Measurements from ENCODE around the gene SURF6.
"Not testable (repeated sequence)": the region's sequence is repeated elsewhere in the genome, so short reads cannot be mapped to it uniquely, and the experiment has no call there.

SURF6 gene

GRCh38 chr9:133335924-133336811, at the start of gene SURF6:
Gene SURF6 (minus strand): TSS chr9:133336188. CDS start chr9:133336132, 56 bp downstream.
- DNase-seq = peak; percentile 77 to 89

GRCh38 chr9:133385452-133385851, 49.5 kb upstream of the SURF6 start:
- no peak for DNase-seq

- DNase-seq = no peak
Measured at GRCh38 chr9:133384736-133385321, 48.8 kb upstream of the SURF6 start.

GRCh38 chr9:133383438-133383837, 47.5 kb upstream of the SURF6 start:
- DNase-seq = no peak

- no peak for DNase-seq
Measured at GRCh38 chr9:133382507-133383141, 46.6 kb upstream of the SURF6 start.

- DNase-seq = no peak
Measured at GRCh38 chr9:133380734-133381133, 44.7 kb upstream of the SURF6 start.

GRCh38 chr9:133379153-133380086, 43.4 kb upstream of the SURF6 start:
- no peak for DNase-seq

GRCh38 chr9:133378408-133378962, 42.5 kb upstream of the SURF6 start:
- no peak for DNase-seq

- DNase-seq = no peak
Measured at GRCh38 chr9:133377721-133378216, 41.8 kb upstream of the SURF6 start.

- not testable (repeated sequence) for DNase-seq
Measured at GRCh38 chr9:133377280-133377679, 41.3 kb upstream of the SURF6 start.

- DNase-seq = peak; percentile 90 to 95
Measured at GRCh38 chr9:133375724-133376654, 40.0 kb upstream of the SURF6 start, which contains the start of the genes STKLD1 and SURF4. Gene STKLD1 (plus strand): TSS chr9:133376366. CDS start chr9:133376474, 108 bp downstream. Gene SURF4 (minus strand): TSS chr9:133376060. CDS start chr9:133375969, 91 bp downstream.

GRCh38 chr9:133375116-133375723, 39.2 kb upstream of the SURF6 start:
- DNase-seq = no peak

- no peak for DNase-seq
Measured at GRCh38 chr9:133374612-133375115, 38.7 kb upstream of the SURF6 start.

- no peak for DNase-seq
Measured at GRCh38 chr9:133372144-133372543, 36.2 kb upstream of the SURF6 start.

- no peak for DNase-seq
Measured at GRCh38 chr9:133371261-133371711, 35.3 kb upstream of the SURF6 start.

- no peak for DNase-seq
Measured at GRCh38 chr9:133370685-133371084, 34.7 kb upstream of the SURF6 start.

GRCh38 chr9:133369933-133370332, 33.9 kb upstream of the SURF6 start:
- DNase-seq = no peak

- DNase-seq = no peak
Measured at GRCh38 chr9:133369422-133369821, 33.4 kb upstream of the SURF6 start.

GRCh38 chr9:133368249-133368881, 32.4 kb upstream of the SURF6 start:
- DNase-seq = peak in 1 of 2 experiments; percentile 28

All from NCI-H1930 (cell line).